Measurements from ENCODE around the gene ORM2. TPM values are rescaled to one million over a fixed set of nuclear protein-coding genes. Genes with fewer than 3 reads are reported as not detected.

ORM2 gene
- polyA plus RNA-seq, 3 donors: not detected

- DNase-seq (ENCODE audit: low read depth in 3 of 3, low spot score in 2 of 3): no peak
Observed at GRCh38 chr9:114291886-114292590, 37.6 kb upstream of the ORM2 start.

- DNase-seq (ENCODE audit: low read depth in 3 of 3, low spot score in 2 of 3): no peak
Observed at GRCh38 chr9:114294664-114295063, 35.0 kb upstream of the ORM2 start.

GRCh38 chr9:114296338-114296737, 33.3 kb upstream of the ORM2 start:
- no peak for DNase-seq (ENCODE audit: low read depth in 3 of 3, low spot score in 2 of 3)

GRCh38 chr9:114299286-114300152, 30.1 kb upstream of the ORM2 start:
- no peak for DNase-seq (ENCODE audit: low read depth in 3 of 3, low spot score in 2 of 3)

GRCh38 chr9:114300153-114300845, 29.4 kb upstream of the ORM2 start:
- DNase-seq (ENCODE audit: low read depth in 3 of 3, low spot score in 2 of 3): no peak

- DNase-seq (ENCODE audit: low read depth in 3 of 3, low spot score in 2 of 3): no peak
Observed at GRCh38 chr9:114300846-114301797, 28.5 kb upstream of the ORM2 start.

GRCh38 chr9:114301798-114302565, 27.7 kb upstream of the ORM2 start:
- no peak for DNase-seq (ENCODE audit: low read depth in 3 of 3, low spot score in 2 of 3)

- DNase-seq (ENCODE audit: low read depth in 3 of 3, low spot score in 2 of 3): no peak
Observed at GRCh38 chr9:114302727-114303126, 26.9 kb upstream of the ORM2 start.

- no peak for DNase-seq (ENCODE audit: low read depth in 3 of 3, low spot score in 2 of 3)
Observed at GRCh38 chr9:114303571-114303970, 26.1 kb upstream of the ORM2 start.

GRCh38 chr9:114303977-114304376, 25.7 kb upstream of the ORM2 start:
- DNase-seq (ENCODE audit: low read depth in 3 of 3, low spot score in 2 of 3): no peak

GRCh38 chr9:114304416-114305188, 25.1 kb upstream of the ORM2 start:
- DNase-seq (ENCODE audit: low read depth in 3 of 3, low spot score in 2 of 3): no peak

GRCh38 chr9:114307899-114308267, 21.8 kb upstream of the ORM2 start:
- no peak for DNase-seq (ENCODE audit: low read depth in 3 of 3, low spot score in 2 of 3)

GRCh38 chr9:114308361-114308950, 21.2 kb upstream of the ORM2 start:
- no peak for DNase-seq (ENCODE audit: low read depth in 3 of 3, low spot score in 2 of 3)

- no peak for DNase-seq (ENCODE audit: low read depth in 3 of 3, low spot score in 2 of 3)
Observed at GRCh38 chr9:114309096-114309495, 20.6 kb upstream of the ORM2 start.

- no peak for DNase-seq (ENCODE audit: low read depth in 3 of 3, low spot score in 2 of 3)
Observed at GRCh38 chr9:114310471-114311450, 18.9 kb upstream of the ORM2 start.

GRCh38 chr9:114311571-114312512, 17.8 kb upstream of the ORM2 start:
- DNase-seq (ENCODE audit: low read depth in 3 of 3, low spot score in 2 of 3): no peak

All from right renal cortex interstitium (tissue), 3 donors.